ENCODE results near the gene ZMAT5. TPM values are rescaled to one million over a fixed set of nuclear protein-coding genes. Genes with fewer than 3 reads are reported as not detected.

The ZMAT5 gene
- total RNA-seq, 1 experiment from 2014 or later = 16.0 TPM

DNA sequence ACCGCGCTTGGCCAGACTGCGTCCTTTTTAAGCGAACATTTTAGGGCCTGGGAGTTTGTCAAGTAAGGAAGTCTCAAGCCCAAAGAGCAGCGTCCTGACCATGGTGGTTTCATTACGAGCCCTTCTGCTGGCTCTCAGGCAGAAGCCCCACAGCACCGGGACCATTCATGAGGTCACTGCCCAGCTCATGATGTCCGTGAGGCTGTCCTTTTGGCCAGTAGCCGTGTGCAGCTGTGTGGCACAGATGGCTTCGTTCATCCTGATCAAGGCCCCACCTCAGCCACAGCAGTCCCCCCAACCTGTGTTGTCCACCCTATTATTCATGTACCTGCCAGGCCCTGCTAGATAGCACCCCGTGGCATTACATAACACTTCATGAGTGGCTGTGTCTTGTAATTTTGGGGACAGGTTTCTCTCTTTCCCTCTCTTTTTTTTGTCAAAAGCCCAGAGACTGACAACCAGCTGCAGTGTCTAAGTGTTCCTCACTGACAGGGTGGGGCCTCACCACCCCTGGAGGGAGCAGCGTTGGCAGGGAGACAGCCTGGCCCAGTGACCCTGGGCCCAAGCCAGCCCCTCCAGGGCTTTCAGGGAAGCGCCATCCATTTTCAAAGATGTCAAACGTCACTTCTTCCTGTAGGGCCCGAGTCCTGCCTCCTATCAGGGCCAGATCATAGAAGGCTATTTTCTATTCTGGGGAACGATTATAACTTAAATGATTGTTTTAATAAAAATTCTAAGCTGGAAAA, 68.8 kb downstream of the ZMAT5 start:
- BruUV-seq (replicated peaks) = no TSS peak
- ATAC-seq (no peak), DNase-seq (ENCODE audit: low read depth, low spot score) (no peak)

More for the DNA sequence above, 68.8 kb downstream of the ZMAT5 start:
- no peaks in the 10 kb centered on the region for H3K9me2 ChIP-seq (ENCODE audit: insufficient read depth)
- ChIA-PET CTCF (interaction anchor here (1.7 kb wide), 1 partner anchor 391 kb away, joined by 4 read pairs; no protein-coding TSS in a partner anchor), POLR2A (no interaction called here), RAD21 (ENCODE audit: low non-redundant PET in 1 of 2, low total read pairs in 2 of 2, uncharacterized antibody in 2 of 2, unreplicated experiment in 2 of 2) (no interaction called here)
- no peak overlapping the region for H3K4me3 ChIP-seq (replicated peaks in 1 of 2; ENCODE audit: low read depth in 1 of 2, low read length in 2 of 2)
- TF ChIP-seq YY1 (IDR thresholded peaks at IDR 0.05; ENCODE audit: extremely low read depth, insufficient replicate concordance, low read depth, low read length) (no peak), CEBPB (IDR thresholded peaks at IDR 0.05; ENCODE audit: low read depth) (no peak), SRF (IDR thresholded peaks at IDR 0.05; ENCODE audit: low read depth) (no peak), POLR2AphosphoS5 (IDR thresholded peaks at IDR 0.05; ENCODE audit: low read depth, low read length) (no peak), ZFX (IDR thresholded peaks at IDR 0.05) (no peak), FOSL1 (IDR thresholded peaks at IDR 0.05; ENCODE audit: low read depth) (no peak), ELF1 (IDR thresholded peaks at IDR 0.05; ENCODE audit: borderline replicate concordance, low read depth) (no peak), JUND (IDR thresholded peaks at IDR 0.05) (no peak), SP1 (IDR thresholded peaks at IDR 0.05; ENCODE audit: low read depth) (no peak), SIN3A (IDR thresholded peaks at IDR 0.05; ENCODE audit: low read depth) (no peak), EZH2phosphoT487 (IDR thresholded peaks at IDR 0.05; ENCODE audit: borderline replicate concordance) (no peak)
- TF ChIP-seq, protein P1, sequence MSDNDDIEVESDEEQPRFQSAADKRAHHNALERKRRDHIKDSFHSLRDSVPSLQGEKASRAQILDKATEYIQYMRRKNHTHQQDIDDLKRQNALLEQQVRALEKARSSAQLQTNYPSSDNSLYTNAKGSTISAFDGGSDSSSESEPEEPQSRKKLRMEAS (IDR thresholded peaks at IDR 0.05) = no peak
- TF ChIP-seq, protein P2, sequence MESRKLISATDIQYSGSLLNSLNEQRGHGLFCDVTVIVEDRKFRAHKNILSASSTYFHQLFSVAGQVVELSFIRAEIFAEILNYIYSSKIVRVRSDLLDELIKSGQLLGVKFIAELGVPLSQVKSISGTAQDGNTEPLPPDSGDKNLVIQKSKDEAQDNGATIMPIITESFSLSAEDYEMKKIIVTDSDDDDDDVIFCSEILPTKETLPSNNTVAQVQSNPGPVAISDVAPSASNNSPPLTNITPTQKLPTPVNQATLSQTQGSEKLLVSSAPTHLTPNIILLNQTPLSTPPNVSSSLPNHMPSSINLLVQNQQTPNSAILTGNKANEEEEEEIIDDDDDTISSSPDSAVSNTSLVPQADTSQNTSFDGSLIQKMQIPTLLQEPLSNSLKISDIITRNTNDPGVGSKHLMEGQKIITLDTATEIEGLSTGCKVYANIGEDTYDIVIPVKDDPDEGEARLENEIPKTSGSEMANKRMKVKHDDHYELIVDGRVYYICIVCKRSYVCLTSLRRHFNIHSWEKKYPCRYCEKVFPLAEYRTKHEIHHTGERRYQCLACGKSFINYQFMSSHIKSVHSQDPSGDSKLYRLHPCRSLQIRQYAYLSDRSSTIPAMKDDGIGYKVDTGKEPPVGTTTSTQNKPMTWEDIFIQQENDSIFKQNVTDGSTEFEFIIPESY (IDR thresholded peaks at IDR 0.05; ENCODE audit: extremely low read depth, insufficient replicate concordance, low read length) = no peak
- TF ChIP-seq, protein P3, sequence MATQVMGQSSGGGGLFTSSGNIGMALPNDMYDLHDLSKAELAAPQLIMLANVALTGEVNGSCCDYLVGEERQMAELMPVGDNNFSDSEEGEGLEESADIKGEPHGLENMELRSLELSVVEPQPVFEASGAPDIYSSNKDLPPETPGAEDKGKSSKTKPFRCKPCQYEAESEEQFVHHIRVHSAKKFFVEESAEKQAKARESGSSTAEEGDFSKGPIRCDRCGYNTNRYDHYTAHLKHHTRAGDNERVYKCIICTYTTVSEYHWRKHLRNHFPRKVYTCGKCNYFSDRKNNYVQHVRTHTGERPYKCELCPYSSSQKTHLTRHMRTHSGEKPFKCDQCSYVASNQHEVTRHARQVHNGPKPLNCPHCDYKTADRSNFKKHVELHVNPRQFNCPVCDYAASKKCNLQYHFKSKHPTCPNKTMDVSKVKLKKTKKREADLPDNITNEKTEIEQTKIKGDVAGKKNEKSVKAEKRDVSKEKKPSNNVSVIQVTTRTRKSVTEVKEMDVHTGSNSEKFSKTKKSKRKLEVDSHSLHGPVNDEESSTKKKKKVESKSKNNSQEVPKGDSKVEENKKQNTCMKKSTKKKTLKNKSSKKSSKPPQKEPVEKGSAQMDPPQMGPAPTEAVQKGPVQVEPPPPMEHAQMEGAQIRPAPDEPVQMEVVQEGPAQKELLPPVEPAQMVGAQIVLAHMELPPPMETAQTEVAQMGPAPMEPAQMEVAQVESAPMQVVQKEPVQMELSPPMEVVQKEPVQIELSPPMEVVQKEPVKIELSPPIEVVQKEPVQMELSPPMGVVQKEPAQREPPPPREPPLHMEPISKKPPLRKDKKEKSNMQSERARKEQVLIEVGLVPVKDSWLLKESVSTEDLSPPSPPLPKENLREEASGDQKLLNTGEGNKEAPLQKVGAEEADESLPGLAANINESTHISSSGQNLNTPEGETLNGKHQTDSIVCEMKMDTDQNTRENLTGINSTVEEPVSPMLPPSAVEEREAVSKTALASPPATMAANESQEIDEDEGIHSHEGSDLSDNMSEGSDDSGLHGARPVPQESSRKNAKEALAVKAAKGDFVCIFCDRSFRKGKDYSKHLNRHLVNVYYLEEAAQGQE (IDR thresholded peaks at IDR 0.05; ENCODE audit: low read depth) = no peak
- TF ChIP-seq, protein P4, sequence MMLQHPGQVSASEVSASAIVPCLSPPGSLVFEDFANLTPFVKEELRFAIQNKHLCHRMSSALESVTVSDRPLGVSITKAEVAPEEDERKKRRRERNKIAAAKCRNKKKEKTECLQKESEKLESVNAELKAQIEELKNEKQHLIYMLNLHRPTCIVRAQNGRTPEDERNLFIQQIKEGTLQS (IDR thresholded peaks at IDR 0.05) = no peak
- TF ChIP-seq, protein P5, sequence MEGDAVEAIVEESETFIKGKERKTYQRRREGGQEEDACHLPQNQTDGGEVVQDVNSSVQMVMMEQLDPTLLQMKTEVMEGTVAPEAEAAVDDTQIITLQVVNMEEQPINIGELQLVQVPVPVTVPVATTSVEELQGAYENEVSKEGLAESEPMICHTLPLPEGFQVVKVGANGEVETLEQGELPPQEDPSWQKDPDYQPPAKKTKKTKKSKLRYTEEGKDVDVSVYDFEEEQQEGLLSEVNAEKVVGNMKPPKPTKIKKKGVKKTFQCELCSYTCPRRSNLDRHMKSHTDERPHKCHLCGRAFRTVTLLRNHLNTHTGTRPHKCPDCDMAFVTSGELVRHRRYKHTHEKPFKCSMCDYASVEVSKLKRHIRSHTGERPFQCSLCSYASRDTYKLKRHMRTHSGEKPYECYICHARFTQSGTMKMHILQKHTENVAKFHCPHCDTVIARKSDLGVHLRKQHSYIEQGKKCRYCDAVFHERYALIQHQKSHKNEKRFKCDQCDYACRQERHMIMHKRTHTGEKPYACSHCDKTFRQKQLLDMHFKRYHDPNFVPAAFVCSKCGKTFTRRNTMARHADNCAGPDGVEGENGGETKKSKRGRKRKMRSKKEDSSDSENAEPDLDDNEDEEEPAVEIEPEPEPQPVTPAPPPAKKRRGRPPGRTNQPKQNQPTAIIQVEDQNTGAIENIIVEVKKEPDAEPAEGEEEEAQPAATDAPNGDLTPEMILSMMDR (IDR thresholded peaks at IDR 0.05 in 2 of 3, conservative IDR thresholded peaks at IDR 0.05 in 1 of 3; ENCODE audit: borderline replicate concordance in 1 of 3, insufficient read depth in 1 of 3, low read depth in 2 of 3, low read length in 2 of 3) = no peak
- no peaks in the 10 kb centered on the region for H3K79me2 ChIP-seq (ENCODE audit: insufficient read depth, low read length)
- H4K20me1 ChIP-seq (ENCODE audit: insufficient read depth) = no peaks in the 10 kb centered on the region
- H3K4me2 ChIP-seq (ENCODE audit: low read length) = no peak overlapping the region
- H3K9me3 ChIP-seq (ENCODE audit: control insufficient read depth in 1 of 2, insufficient read depth in 1 of 2, low read depth in 1 of 2, low read length in 2 of 2) = no peaks in the 10 kb centered on the region
- intact Hi-C loops (cut with micrococcal nuclease) = no loop called here
- H2AFZ ChIP-seq (ENCODE audit: low read depth, low read length, poor library complexity, severe bottlenecking) = no peak overlapping the region
- H3K27me3 ChIP-seq (ENCODE audit: insufficient read depth, low read length) = no peaks in the 10 kb centered on the region
- H3K4me1 ChIP-seq (ENCODE audit: control insufficient read depth in 1 of 2, insufficient read depth in 2 of 2, low read length in 2 of 2) = peaks cover 29 to 33% of the 10 kb centered on the region in 2 experiments
- H3K9ac ChIP-seq (ENCODE audit: low read length) = no peak overlapping the region
- no peak overlapping the region for H3K27ac ChIP-seq (ENCODE audit: low read depth, low read length)
- no peaks in the 10 kb centered on the region for H3K36me3 ChIP-seq (ENCODE audit: control insufficient read depth in 1 of 2, insufficient read depth in 2 of 2, low read length in 2 of 2)
